Measurements from ENCODE around the gene SMTN.

DNA sequence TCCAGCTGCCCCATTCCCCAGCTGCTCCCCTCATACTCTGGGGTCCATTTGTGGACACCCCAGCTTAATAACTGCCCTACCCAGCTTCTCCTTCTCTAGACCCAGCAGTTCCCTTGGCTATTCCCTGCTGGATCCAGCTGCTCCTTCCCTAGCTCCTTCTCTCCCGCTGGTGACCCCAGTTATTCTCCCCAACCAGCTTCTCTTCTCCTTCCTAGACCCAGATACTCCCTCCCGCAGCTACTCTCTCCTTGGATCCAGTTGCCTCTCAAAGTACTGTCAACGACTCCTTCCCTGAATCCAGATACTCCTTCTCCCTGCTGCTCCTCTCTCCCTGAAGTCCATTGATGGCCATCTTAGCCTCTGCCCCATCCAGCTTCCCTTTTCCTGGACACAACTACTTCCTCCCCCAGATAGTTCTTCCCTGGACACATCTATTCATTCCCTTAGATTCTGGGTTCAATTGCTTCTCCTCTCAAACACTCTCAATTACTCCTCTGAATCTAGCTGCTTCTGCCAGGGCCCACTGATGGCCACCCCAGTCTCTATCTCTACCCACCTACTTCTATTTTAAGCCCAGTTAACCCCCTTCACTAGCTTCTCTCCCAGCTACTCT, 14.6 kb downstream of the SMTN start:
- TF ChIP-seq, protein P1, sequence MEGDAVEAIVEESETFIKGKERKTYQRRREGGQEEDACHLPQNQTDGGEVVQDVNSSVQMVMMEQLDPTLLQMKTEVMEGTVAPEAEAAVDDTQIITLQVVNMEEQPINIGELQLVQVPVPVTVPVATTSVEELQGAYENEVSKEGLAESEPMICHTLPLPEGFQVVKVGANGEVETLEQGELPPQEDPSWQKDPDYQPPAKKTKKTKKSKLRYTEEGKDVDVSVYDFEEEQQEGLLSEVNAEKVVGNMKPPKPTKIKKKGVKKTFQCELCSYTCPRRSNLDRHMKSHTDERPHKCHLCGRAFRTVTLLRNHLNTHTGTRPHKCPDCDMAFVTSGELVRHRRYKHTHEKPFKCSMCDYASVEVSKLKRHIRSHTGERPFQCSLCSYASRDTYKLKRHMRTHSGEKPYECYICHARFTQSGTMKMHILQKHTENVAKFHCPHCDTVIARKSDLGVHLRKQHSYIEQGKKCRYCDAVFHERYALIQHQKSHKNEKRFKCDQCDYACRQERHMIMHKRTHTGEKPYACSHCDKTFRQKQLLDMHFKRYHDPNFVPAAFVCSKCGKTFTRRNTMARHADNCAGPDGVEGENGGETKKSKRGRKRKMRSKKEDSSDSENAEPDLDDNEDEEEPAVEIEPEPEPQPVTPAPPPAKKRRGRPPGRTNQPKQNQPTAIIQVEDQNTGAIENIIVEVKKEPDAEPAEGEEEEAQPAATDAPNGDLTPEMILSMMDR (IDR thresholded peaks at IDR 0.05) = no peak
- no peak for TF ChIP-seq EP300 (IDR thresholded peaks at IDR 0.05)

Measured in upper lobe of left lung (tissue), 4 donors.